Measurements from ENCODE around the gene HDAC4. TPM values are rescaled to one million over a fixed set of nuclear protein-coding genes. Genes with fewer than 3 reads are reported as not detected.
A peak's percentile ranks its signal among the peaks of the same experiment; 100 is the strongest.

HDAC4 gene
- total and polyA plus RNA-seq, 10 of the 15 experiments (the other 5 are each of a cell fraction or from before 2014, with no cell fraction given) = 0.22 to 15.7 (median 4.8) TPM

GRCh38 chr2:239019183-239019581, 381.6 kb downstream of the HDAC4 start:
- whole genome bisulfite sequencing (ENCODE audit: insufficient coverage, insufficient replicate concordance, low lambda C conversion rate, missing lambda C conversion rate) = 38% methylated on average over 5 of the region's 6 CpGs
- H3K79me2 ChIP-seq (ENCODE audit: control insufficient read depth, insufficient read depth, low read length) = no peaks in the 10 kb centered on the region
- peaks cover 0 to 1% of the 10 kb centered on the region in 2 experiments; a peak in 3 of 4 replicates for H3K27me3 ChIP-seq (replicated peaks in 1 of 2; ENCODE audit: control insufficient read depth in 2 of 2, insufficient read depth in 2 of 2, low read length in 1 of 2)
- H3K27ac ChIP-seq (ENCODE audit: control insufficient read depth, insufficient read depth) = no peak overlapping the region
- FAIRE-seq (no peak), ATAC-seq (no peak), DNase-seq (ENCODE audit: low read depth, low spot score) (no peak)
- H3K4me2 ChIP-seq (ENCODE audit: control insufficient read depth, insufficient read depth) = no peak overlapping the region
- ChIA-PET SMC1A (ENCODE audit: uncharacterized antibody, unreplicated experiment) (no interaction called here), POLR2A (no interaction called here), RAD21 (ENCODE audit: unreplicated experiment) (no interaction called here), CTCF (no interaction called here)
- H3K4me3 ChIP-seq = no peak overlapping the region
- intact Hi-C loops (cut with micrococcal nuclease; ENCODE audit: unreplicated experiment) (no loop called here), in situ Hi-C loops (cut with MboI) (no loop called here)
- no peaks in the 10 kb centered on the region for H3K36me3 ChIP-seq (ENCODE audit: control insufficient read depth in 2 of 2, insufficient read depth in 2 of 2, low read length in 1 of 2)
- no TSS peak for BruUV-seq (replicated peaks)
- no peaks in the 10 kb centered on the region for H3K4me1 ChIP-seq (ENCODE audit: control insufficient read depth, insufficient read depth, low read length)
- no peaks in the 10 kb centered on the region for H4K20me1 ChIP-seq (ENCODE audit: control insufficient read depth, insufficient read depth)
- TF ChIP-seq MEF2A (IDR thresholded peaks at IDR 0.05; ENCODE audit: insufficient read depth, low read depth, low read length) = no peak
- TF ChIP-seq POLR2A (IDR thresholded peaks at IDR 0.05; ENCODE audit: low read depth, low read length) = no peak
- TF ChIP-seq CUX1 (IDR thresholded peaks at IDR 0.05; ENCODE audit: insufficient replicate concordance, low read depth, low read length) = no peak
- no peak for TF ChIP-seq SP1 (IDR thresholded peaks at IDR 0.05; ENCODE audit: low read depth, low read length)
- 0 out of 2 replicates have a peak, but pooled peaks have one; percentile 32 for TF ChIP-seq TCF12 (IDR thresholded peaks at IDR 0.05; ENCODE audit: low read depth, low read length)
- H3K9ac ChIP-seq (ENCODE audit: control insufficient read depth, insufficient read depth, low read length) = no peak overlapping the region
- no peak overlapping the region for H2AFZ ChIP-seq (ENCODE audit: control insufficient read depth, low read depth, low read length)
- peaks cover 1% of the 10 kb centered on the region; the same call in 2 of the 3 replicates for H3K9me3 ChIP-seq (replicated peaks; ENCODE audit: control insufficient read depth, insufficient read depth, low read length)

Measured in GM12878 (cell line).